Lung (tissue), 12 donors: ENCODE results near the gene OR1S2. TPM values are rescaled to one million over a fixed set of nuclear protein-coding genes. Genes with fewer than 3 reads are reported as not detected.
"Not testable (repeated sequence)": the region's sequence is repeated elsewhere in the genome, so short reads cannot be mapped to it uniquely, and the experiment has no call there.

Source experiments
- ATAC-seq: fragments of 200-7000 bp; cut with Tn5 transposase; one replicate; pipeline ENCODE4 v1.9.1; 2020; ENCODE audit warnings: moderate number of reproducible peaks; ENCODE audit not compliant: insufficient read depth, low FRiP score
- DNase-seq, 3 donors: peaks; one replicate each; pipeline ENCODE4 v3.0.0-alpha.2; 2013 to 2017
- H3K27ac ChIP-seq, 2 donors: one replicate each; pipeline ENCODE4 v1.5.1; 2013; ENCODE audit warnings: mild to moderate bottlenecking in 2 of 2, moderate library complexity in 2 of 2, control low read depth in 1 of 2, inconsistent platforms in 1 of 2, low read depth in 1 of 2, low read length in 1 of 2
- H3K27me3 ChIP-seq, 3 donors: one replicate each; pipeline ENCODE4 v1.5.1; 2013; ENCODE audit warnings: low read length in 2 of 3; ENCODE audit not compliant: control insufficient read depth in 3 of 3, insufficient read depth in 3 of 3
- H3K36me3 ChIP-seq, 4 donors: one replicate each; pipeline ENCODE4 v1.5.1; 2013; ENCODE audit warnings: low read length in 4 of 4, mild to moderate bottlenecking in 1 of 4, moderate library complexity in 1 of 4; ENCODE audit not compliant: control insufficient read depth in 4 of 4, insufficient read depth in 4 of 4
- H3K4me1 ChIP-seq, 5 donors: one replicate each; pipeline ENCODE4 v1.5.1; 2013; ENCODE audit warnings: low read length in 5 of 5, mild to moderate bottlenecking in 2 of 5, moderate library complexity in 1 of 5; ENCODE audit not compliant: control insufficient read depth in 5 of 5, insufficient read depth in 5 of 5
- H3K4me3 ChIP-seq: one replicate; pipeline ENCODE4 v1.5.1; 2013; ENCODE audit warnings: mild to moderate bottlenecking, control low read depth, moderate library complexity
- H3K9ac ChIP-seq, 2 donors: one replicate each; pipeline ENCODE4 v1.5.1; 2013; ENCODE audit warnings: low read length in 2 of 2, control low read depth in 1 of 2; ENCODE audit not compliant: insufficient read depth in 1 of 2
- H3K9me3 ChIP-seq, 4 donors: one replicate each; pipeline ENCODE4 v1.5.1; 2013; ENCODE audit warnings: low read length in 3 of 4, mild to moderate bottlenecking in 1 of 4, moderate library complexity in 1 of 4; ENCODE audit not compliant: control insufficient read depth in 4 of 4, insufficient read depth in 3 of 4
- CTCF ChIP-seq: IDR thresholded peaks from 2 replicates; pipeline ENCODE4 v1.5.1; 2012; ENCODE audit warnings: mild to moderate bottlenecking; ENCODE audit errors: control extremely low read depth, extremely low read depth
- WGBS, 2 donors: extraction: QIAGEN DNeasy Blood & Tissue Kit; methylation state at CpG; one replicate each; pipeline ENCODE4 v1.1.7; 2013; 5-methylcytosine and 5-hydroxymethylcytosine counted together
- polyA plus RNA-seq, 2 donors: library from polyadenylated mRNA; stranded (reverse); fragments of 200-250 nt; gene quantifications; one replicate each; pipeline ENCODE4 v1.2.1, GENCODE V29; 2013
- total RNA-seq, 2 donors: library from RNA; depleted of rRNA in 1 of 2; stranded (reverse); fragments of >200 nt in 1 of 2; gene quantifications; one replicate each; pipeline ENCODE4 v1.2.1, GENCODE V29; 2014 to 2021
- donor health status: control.
- donor health status: control.
- donor health status: Bipolar disorder and iron deficiency.
- donor health status: healthy.
- donor health status: DM: yes; HTN: yes; CAD: no.

OR1S2 gene
- total and polyA plus RNA-seq, 4 donors, result not detected

GRCh38 chr11:58222721-58223120, 18.8 kb upstream of the OR1S2 start:
- DNase-seq (no peak), ATAC-seq (no peak)
- H3K4me1 ChIP-seq, result no peaks in the 10 kb centered on the region
- H3K9me3 ChIP-seq, result peaks cover 0 to 4% (median 0%) of the 10 kb centered on the region in 4 donors
- H3K9ac ChIP-seq, result no peak overlapping the region
- WGBS, 2 donors, result 81% methylated on average over 7 of the region's 7 CpGs
- H3K36me3 ChIP-seq, result no peaks in the 10 kb centered on the region
- no peak for TF ChIP-seq CTCF
- H3K4me3 ChIP-seq, result no peak overlapping the region
- H3K27ac ChIP-seq, result no peak overlapping the region
- H3K27me3 ChIP-seq, result no peaks in the 10 kb centered on the region

- H3K27me3 ChIP-seq, result no peaks in the 10 kb centered on the region
- no peak overlapping the region for H3K27ac ChIP-seq
- ATAC-seq (no peak), DNase-seq (no peak)
- H3K4me1 ChIP-seq, result no peaks in the 10 kb centered on the region
- TF ChIP-seq CTCF, result no peak
- no peak overlapping the region for H3K4me3 ChIP-seq
- no peaks in the 10 kb centered on the region for H3K36me3 ChIP-seq
- H3K9me3 ChIP-seq, result peaks cover 0 to 1% (median 0%) of the 10 kb centered on the region in 4 donors
- no peak overlapping the region for H3K9ac ChIP-seq
Measured at GRCh38 chr11:58216476-58216875, 12.5 kb upstream of the OR1S2 start.

DNA sequence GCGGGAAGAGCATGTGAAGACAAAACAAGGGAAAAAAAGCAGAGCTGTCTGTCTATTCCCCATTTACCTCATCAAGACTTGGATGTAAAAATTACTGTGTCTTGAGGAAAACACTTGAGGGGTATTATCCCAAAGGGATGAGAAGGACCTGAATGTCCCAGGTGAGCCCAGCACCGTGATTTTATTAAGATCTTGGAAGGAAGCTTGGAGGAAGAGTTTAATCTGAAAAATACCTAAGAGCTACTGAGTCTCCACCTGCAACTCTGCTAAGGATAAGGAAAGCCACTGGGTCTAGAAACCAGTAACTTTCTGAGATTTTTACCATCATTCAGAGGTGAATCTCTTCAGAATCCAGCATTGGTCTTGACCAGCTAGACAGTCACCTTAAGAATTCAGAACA, 8.5 kb upstream of the OR1S2 start, which contains the start of gene OR1S1:
TSS of gene OR1S1 (plus strand) at position 301 of the 400 bp plus-strand sequence.
- 84 to 95% methylated on average over 2 of the region's 2 CpGs for WGBS, 2 donors
- not testable (repeated sequence) for H3K36me3 ChIP-seq, H3K9ac ChIP-seq, ATAC-seq, DNase-seq, H3K9me3 ChIP-seq, H3K4me3 ChIP-seq, H3K27ac ChIP-seq, H3K4me1 ChIP-seq, H3K27me3 ChIP-seq

DNA sequence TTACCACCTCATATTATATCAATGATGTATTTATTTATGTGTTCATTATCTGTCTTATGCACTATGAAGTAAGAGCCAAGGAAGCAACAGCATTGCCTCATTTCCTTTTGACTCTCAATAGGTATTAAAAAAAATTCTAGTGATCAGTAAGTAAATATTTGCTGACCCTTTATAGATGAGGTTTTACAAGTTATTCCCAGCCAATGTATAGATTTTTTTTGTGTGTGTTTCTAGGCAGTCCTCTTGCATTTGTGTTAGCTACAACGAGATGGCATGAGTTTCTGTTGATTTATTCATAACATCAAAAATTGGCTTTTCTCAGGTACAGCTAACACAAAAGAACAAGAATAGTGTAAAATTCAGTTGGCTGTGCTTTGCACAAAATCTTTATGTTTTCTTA, 4.7 kb downstream of the OR1S2 start:
- TF ChIP-seq CTCF, result no peak
- no peaks in the 10 kb centered on the region for H3K36me3 ChIP-seq
- no peak overlapping the region for H3K4me3 ChIP-seq
- 50 to 82% methylated on average over 1 of the region's 1 CpG for WGBS, 2 donors
- DNase-seq (no peak), ATAC-seq (no peak)
- H3K9ac ChIP-seq, result no peak overlapping the region
- H3K27me3 ChIP-seq, result no peaks in the 10 kb centered on the region
- H3K27ac ChIP-seq, result no peak overlapping the region
- no peaks in the 10 kb centered on the region for H3K4me1 ChIP-seq
- H3K9me3 ChIP-seq, result peaks cover 0 to 3% (median 0%) of the 10 kb centered on the region in 4 donors
